B cell (primary cell): Measurements from ENCODE around the gene TSBP1. TPM values are rescaled to one million over a fixed set of nuclear protein-coding genes. Genes with fewer than 3 reads are reported as not detected.

Experiments
- ATAC-seq: fragments of 200-7000 bp; cut with Tn5 transposase; one replicate; pipeline ENCODE4 v1.10.0; 2021; ENCODE audit warnings: low read depth, mild to moderate bottlenecking, moderate number of reproducible peaks, moderate library complexity
- CTCF ChIA-PET: fragments of 350-600 bp; sonication (Branson Sonifier 250); formaldehyde crosslinking; loops from one replicate; lab custom pipeline; 2021; ENCODE audit warnings: antibody characterized with exemption, inconsistent platforms; lab: Charles Lee
- POLR2A ChIA-PET: fragments of 350-600 bp; sonication (Branson Sonifier 250); formaldehyde crosslinking; loops from one replicate; lab custom pipeline; 2021; ENCODE audit warnings: antibody characterized with exemption; lab: Charles Lee
- DNase-seq: peaks from one replicate; pipeline ENCODE4 v3.0.0; 2013
- H2AFZ ChIP-seq: 2 replicates; pipeline ENCODE4 v1.6.1; 2012; ENCODE audit warnings: mild to moderate bottlenecking, low read depth, low read length; ENCODE audit not compliant: insufficient read depth, poor library complexity, severe bottlenecking
- H3K27ac ChIP-seq, 2 donors: 1 replicate in 1 of 2; 2 replicates in 1 of 2; pipeline ENCODE4 v1.5.1; 2012 to 2013; ENCODE audit warnings: low read length in 2 of 2, mild to moderate bottlenecking in 2 of 2, moderate library complexity in 1 of 2
- H3K27me3 ChIP-seq, 4 experiments: fragments of 200-600 bp in 1 of 4; sonication (generic) in 1 of 4; replicated peaks in 1 of 4; 1 replicate in 2 of 4; 2 replicates in 2 of 4; pipeline versions ENCODE4 v1.6.1 to v1.7.0; 2013 to 2016; ENCODE audit warnings: low read length in 3 of 4, mild to moderate bottlenecking in 2 of 4, mixed read lengths in 1 of 4, moderate library complexity in 1 of 4; ENCODE audit not compliant: insufficient read depth in 4 of 4, control insufficient read depth in 3 of 4; ENCODE audit errors: control extremely low read depth in 1 of 4
- H3K36me3 ChIP-seq, 2 experiments: replicated peaks in 1 of 2; 1 replicate in 1 of 2; 2 replicates in 1 of 2; pipeline versions ENCODE4 v1.6.1 to v1.7.1; 2013; ENCODE audit warnings: low read length in 1 of 2; ENCODE audit not compliant: insufficient read depth in 2 of 2, control insufficient read depth in 1 of 2; ENCODE audit errors: control extremely low read depth in 1 of 2, extremely low read depth in 1 of 2
- H3K4me1 ChIP-seq, 2 donors: fragments of 200-600 bp in 1 of 2; sonication (generic) in 1 of 2; 1 replicate in 1 of 2; 2 replicates in 1 of 2; pipeline versions ENCODE4 v1.5.1 to v1.6.1; 2013 to 2017; ENCODE audit warnings: low read length in 2 of 2; ENCODE audit not compliant: control insufficient read depth in 2 of 2, insufficient read depth in 2 of 2
- H3K4me2 ChIP-seq: replicated peaks from 2 replicates; pipeline ENCODE3; 2012; ENCODE audit warnings: mild to moderate bottlenecking, low read depth, low read length; ENCODE audit not compliant: poor library complexity, severe bottlenecking
- H3K4me3 ChIP-seq, 5 experiments: fragments of 200-600 bp in 1 of 5; sonication (generic) in 1 of 5; 1 replicate in 3 of 5; 2 replicates in 2 of 5; pipeline versions ENCODE4 v1.5.1 to v1.7.0; 2011 to 2016; ENCODE audit warnings: low read length in 4 of 5, mild to moderate bottlenecking in 4 of 5, low read depth in 2 of 5, control low read depth in 1 of 5, moderate library complexity in 1 of 5; ENCODE audit not compliant: insufficient read depth in 1 of 5; ENCODE audit errors: control extremely low read depth in 1 of 5, extremely low read depth in 1 of 5
- H3K79me2 ChIP-seq: fragments of 200-600 bp; sonication (generic); one replicate; pipeline ENCODE4 v1.6.0; 2016; ENCODE audit warnings: low read length; ENCODE audit not compliant: control insufficient read depth, insufficient read depth
- H3K9ac ChIP-seq: fragments of 200-600 bp; sonication (generic); 2 replicates; pipeline ENCODE4 v1.6.1; 2017; ENCODE audit warnings: mild to moderate bottlenecking, low read length, moderate library complexity
- H3K9me3 ChIP-seq, 3 donors: one replicate each; pipeline versions ENCODE4 v1.6.1 to v1.7.1; 2013; ENCODE audit warnings: low read length in 2 of 3; ENCODE audit not compliant: control insufficient read depth in 2 of 3, insufficient read depth in 1 of 3; ENCODE audit errors: control extremely low read depth in 1 of 3
- H4K20me1 ChIP-seq: 2 replicates; pipeline ENCODE4 v1.6.0; 2012; ENCODE audit warnings: mild to moderate bottlenecking, low read length; ENCODE audit not compliant: insufficient read depth, control insufficient read depth, poor library complexity, severe bottlenecking
- H3K27ac Mint-ChIP-seq: one replicate; pipeline ENCODE4 v1.8.0; 2021; ENCODE audit warnings: mixed read lengths
- H3K27me3 Mint-ChIP-seq: one replicate; pipeline ENCODE4 v1.8.0; 2021; ENCODE audit warnings: mixed read lengths
- H3K4me1 Mint-ChIP-seq: one replicate; pipeline ENCODE4 v1.8.0; 2021; ENCODE audit warnings: mixed read lengths
- H3K4me3 Mint-ChIP-seq: one replicate; pipeline ENCODE4 v1.8.0; 2021; ENCODE audit warnings: mixed read lengths
- H3K9me3 Mint-ChIP-seq: one replicate; pipeline ENCODE4 v1.8.0; 2022; ENCODE audit warnings: mixed read lengths; ENCODE audit not compliant: insufficient read depth
- EZH2 ChIP-seq: IDR thresholded peaks from 2 replicates; pipeline ENCODE4 v1.6.1; 2012; ENCODE audit warnings: borderline replicate concordance, low read depth, mild to moderate bottlenecking, moderate library complexity, low read length; ENCODE audit not compliant: insufficient read depth, poor library complexity, severe bottlenecking
- WGBS: methylation state at CpG from one replicate; pipeline ENCODE4 v1.1.5; 2013; ENCODE audit warnings: missing lambda C conversion rate; ENCODE audit not compliant: insufficient coverage; 5-methylcytosine and 5-hydroxymethylcytosine counted together
- intact Hi-C: fragments of 100-400 bp; cut with micrococcal nuclease; formaldehyde crosslinking; loops from one replicate; pipeline ENCODE4 v1.10.0; 2022
- polyA plus RNA-seq: library from polyadenylated mRNA; depleted of rRNA; stranded (reverse); fragments of >200 nt; gene quantifications from 2 replicates; pipeline ENCODE4 v1.2.3, GENCODE V29; 2012
- total RNA-seq, 2 donors: library from RNA; stranded (reverse); fragments of 120-200 nt in 1 of 2; gene quantifications; 1 replicate in 1 of 2; 2 replicates in 1 of 2; pipeline versions ENCODE4 v1.2.3 to v1.2.4, GENCODE V29; 2013 to 2022
- TF ChIP-seq, protein P1 (sequence below): fragments of 200-600 bp; IDR thresholded peaks from one replicate; pipeline ENCODE4 v1.8.0; 2022; ENCODE audit warnings: antibody characterized with exemption, mild to moderate bottlenecking

The TSBP1 gene
- total and polyA plus RNA-seq, 2 donors (not counting 1 experiment from before 2014, with no cell fraction given), result not detected

DNA sequence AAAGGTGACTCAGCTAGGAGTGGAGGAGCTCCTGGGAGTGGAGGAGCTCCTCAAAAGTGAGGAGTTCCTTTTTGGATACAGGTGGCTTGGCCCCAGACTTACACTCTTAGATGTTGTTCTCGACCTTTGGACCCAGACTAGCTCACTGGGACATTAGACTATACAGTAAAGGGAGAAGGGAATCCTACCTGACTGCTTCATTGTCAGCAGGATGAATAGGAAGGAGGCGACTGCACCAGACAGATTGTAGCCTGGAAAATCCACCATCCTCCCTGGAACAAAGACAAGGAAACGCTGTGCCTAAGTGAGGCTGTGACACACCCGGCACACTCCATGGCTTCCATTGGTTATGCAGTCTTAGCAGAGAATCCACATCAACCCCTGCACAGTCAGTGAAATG is 35.2 kb upstream of the TSBP1 start, which contains the start of gene BTNL2:
Gene BTNL2, minus strand, starts transcription at position 325 of the 400 bp plus-strand sequence. Its CDS starts 58 bp downstream, at position 267.
- Histone ChIP-seq H3K4me3 (no peak within 1 kb of the TSS), H3K27me3 (peaks cover 0 to 14% (median 0%) of the 10 kb centered on the region in 4 experiments), H3K27ac (no peak within 1 kb of the TSS), H3K4me1 (no peaks in the 10 kb centered on the region), H3K9ac (no peak within 1 kb of the TSS), H3K79me2 (no peaks in the 10 kb centered on the region), H3K36me3 (no peaks in the 10 kb centered on the region), H2AFZ (no peak within 1 kb of the TSS), H3K9me3 (no peaks in the 10 kb centered on the region), H3K4me2 (no peak within 1 kb of the TSS), H4K20me1 (no peaks in the 10 kb centered on the region)
- H3K9me3 Mint-ChIP-seq, result no peaks in the 10 kb centered on the region
- ATAC-seq (no peak), DNase-seq (no peak)
- no peak for TF ChIP-seq EZH2
- TF ChIP-seq, protein P1, sequence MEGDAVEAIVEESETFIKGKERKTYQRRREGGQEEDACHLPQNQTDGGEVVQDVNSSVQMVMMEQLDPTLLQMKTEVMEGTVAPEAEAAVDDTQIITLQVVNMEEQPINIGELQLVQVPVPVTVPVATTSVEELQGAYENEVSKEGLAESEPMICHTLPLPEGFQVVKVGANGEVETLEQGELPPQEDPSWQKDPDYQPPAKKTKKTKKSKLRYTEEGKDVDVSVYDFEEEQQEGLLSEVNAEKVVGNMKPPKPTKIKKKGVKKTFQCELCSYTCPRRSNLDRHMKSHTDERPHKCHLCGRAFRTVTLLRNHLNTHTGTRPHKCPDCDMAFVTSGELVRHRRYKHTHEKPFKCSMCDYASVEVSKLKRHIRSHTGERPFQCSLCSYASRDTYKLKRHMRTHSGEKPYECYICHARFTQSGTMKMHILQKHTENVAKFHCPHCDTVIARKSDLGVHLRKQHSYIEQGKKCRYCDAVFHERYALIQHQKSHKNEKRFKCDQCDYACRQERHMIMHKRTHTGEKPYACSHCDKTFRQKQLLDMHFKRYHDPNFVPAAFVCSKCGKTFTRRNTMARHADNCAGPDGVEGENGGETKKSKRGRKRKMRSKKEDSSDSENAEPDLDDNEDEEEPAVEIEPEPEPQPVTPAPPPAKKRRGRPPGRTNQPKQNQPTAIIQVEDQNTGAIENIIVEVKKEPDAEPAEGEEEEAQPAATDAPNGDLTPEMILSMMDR, result no peak
- H3K4me1 Mint-ChIP-seq, result peaks cover 6% of the 10 kb centered on the region
- POLR2A ChIA-PET, result no interaction called here
- WGBS, result 96% methylated on average over 2 of the region's 4 CpGs
- peaks cover 10% of the 10 kb centered on the region for H3K27me3 Mint-ChIP-seq
- intact Hi-C loops, result no loop called here
- H3K27ac Mint-ChIP-seq, result no peak within 1 kb of the TSS
- CTCF ChIA-PET, result interaction anchor here (0.6 to 13.5 kb wide), 6 partner anchors 8 to 379 kb away, joined by 3 to 172 read pairs (median 6); no protein-coding TSS in a partner anchor
- H3K4me3 Mint-ChIP-seq, result no peak within 1 kb of the TSS

DNA sequence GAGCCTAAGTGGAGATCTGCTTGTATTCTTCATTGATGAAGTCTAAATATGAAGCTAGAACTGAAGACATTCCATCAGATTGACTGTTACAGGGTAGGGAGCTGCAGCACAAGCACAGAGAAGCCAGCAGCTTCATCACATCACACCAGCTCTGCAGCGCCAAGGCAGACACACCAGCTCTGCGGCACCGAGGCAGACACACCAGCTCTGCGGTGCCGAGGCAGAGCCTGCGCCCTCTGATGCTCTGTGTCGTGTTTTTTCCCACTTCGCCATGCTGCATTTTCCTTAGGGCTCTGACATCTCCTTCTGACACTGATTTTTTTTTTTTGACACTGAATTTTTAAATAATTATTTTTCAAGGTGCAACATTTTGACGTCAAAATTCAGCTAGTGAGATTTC is 34.5 kb upstream of the TSBP1 start:
- Mint-ChIP-seq H3K27ac (no peak overlapping the region), H3K4me3 (no peak overlapping the region), H3K27me3 (peaks cover 10% of the 10 kb centered on the region), H3K4me1 (peaks cover 6% of the 10 kb centered on the region), H3K9me3 (no peaks in the 10 kb centered on the region)
- H3K36me3 ChIP-seq, result no peaks in the 10 kb centered on the region
- CTCF ChIA-PET, result interaction anchor here (0.6 to 13.5 kb wide), 7 partner anchors 9 to 380 kb away, joined by 3 to 172 read pairs (median 6); no protein-coding TSS in a partner anchor
- ATAC-seq (no peak), DNase-seq (no peak)
- no peak overlapping the region for H3K4me2 ChIP-seq
- no peak overlapping the region for H3K27ac ChIP-seq
- TF ChIP-seq, protein P1, result no peak
- TF ChIP-seq EZH2, result no peak
- H3K79me2 ChIP-seq, result no peaks in the 10 kb centered on the region
- no peaks in the 10 kb centered on the region for H3K9me3 ChIP-seq
- WGBS, result 90% methylated on average over 8 of the region's 9 CpGs
- POLR2A ChIA-PET, result no interaction called here
- peaks cover 0 to 14% (median 0%) of the 10 kb centered on the region in 4 experiments for H3K27me3 ChIP-seq
- no peaks in the 10 kb centered on the region for H3K4me1 ChIP-seq
- intact Hi-C loops, result no loop called here
- H2AFZ ChIP-seq, result no peak overlapping the region
- H3K9ac ChIP-seq, result no peak overlapping the region
- H3K4me3 ChIP-seq, result no peak overlapping the region
- H4K20me1 ChIP-seq, result no peaks in the 10 kb centered on the region
